Lung (tissue), 12 donors: ENCODE measurements around the gene UBA52. TPM values are rescaled to one million over a fixed set of nuclear protein-coding genes. Genes with fewer than 3 reads are reported as not detected.
A peak's percentile ranks its signal among the peaks of the same experiment; 100 is the strongest.

Source experiments
- ATAC-seq: fragments of 200-7000 bp; cut with Tn5 transposase; one replicate; pipeline ENCODE4 v1.9.1; 2020; ENCODE audit warnings: moderate number of reproducible peaks; ENCODE audit not compliant: insufficient read depth, low FRiP score
- DNase-seq, 3 donors: peaks; one replicate each; pipeline ENCODE4 v3.0.0-alpha.2; 2013 to 2017
- H3K27ac ChIP-seq, 2 donors: one replicate each; pipeline ENCODE4 v1.5.1; 2013; ENCODE audit warnings: mild to moderate bottlenecking in 2 of 2, moderate library complexity in 2 of 2, control low read depth in 1 of 2, inconsistent platforms in 1 of 2, low read depth in 1 of 2, low read length in 1 of 2
- H3K27me3 ChIP-seq, 3 donors: one replicate each; pipeline ENCODE4 v1.5.1; 2013; ENCODE audit warnings: low read length in 2 of 3; ENCODE audit not compliant: control insufficient read depth in 3 of 3, insufficient read depth in 3 of 3
- H3K36me3 ChIP-seq, 4 donors: one replicate each; pipeline ENCODE4 v1.5.1; 2013; ENCODE audit warnings: low read length in 4 of 4, mild to moderate bottlenecking in 1 of 4, moderate library complexity in 1 of 4; ENCODE audit not compliant: control insufficient read depth in 4 of 4, insufficient read depth in 4 of 4
- H3K4me1 ChIP-seq, 5 donors: one replicate each; pipeline ENCODE4 v1.5.1; 2013; ENCODE audit warnings: low read length in 5 of 5, mild to moderate bottlenecking in 2 of 5, moderate library complexity in 1 of 5; ENCODE audit not compliant: control insufficient read depth in 5 of 5, insufficient read depth in 5 of 5
- H3K4me3 ChIP-seq: one replicate; pipeline ENCODE4 v1.5.1; 2013; ENCODE audit warnings: mild to moderate bottlenecking, control low read depth, moderate library complexity
- H3K9ac ChIP-seq, 2 donors: one replicate each; pipeline ENCODE4 v1.5.1; 2013; ENCODE audit warnings: low read length in 2 of 2, control low read depth in 1 of 2; ENCODE audit not compliant: insufficient read depth in 1 of 2
- H3K9me3 ChIP-seq, 4 donors: one replicate each; pipeline ENCODE4 v1.5.1; 2013; ENCODE audit warnings: low read length in 3 of 4, mild to moderate bottlenecking in 1 of 4, moderate library complexity in 1 of 4; ENCODE audit not compliant: control insufficient read depth in 4 of 4, insufficient read depth in 3 of 4
- CTCF ChIP-seq: IDR thresholded peaks from 2 replicates; pipeline ENCODE4 v1.5.1; 2012; ENCODE audit warnings: mild to moderate bottlenecking; ENCODE audit errors: control extremely low read depth, extremely low read depth
- WGBS, 2 donors: extraction: QIAGEN DNeasy Blood & Tissue Kit; methylation state at CpG; one replicate each; pipeline ENCODE4 v1.1.7; 2013; 5-methylcytosine and 5-hydroxymethylcytosine counted together
- polyA plus RNA-seq, 2 donors: library from polyadenylated mRNA; stranded (reverse); fragments of 200-250 nt; gene quantifications; one replicate each; pipeline ENCODE4 v1.2.1, GENCODE V29; 2013
- total RNA-seq, 2 donors: library from RNA; depleted of rRNA in 1 of 2; stranded (reverse); fragments of >200 nt in 1 of 2; gene quantifications; one replicate each; pipeline ENCODE4 v1.2.1, GENCODE V29; 2014 to 2021
- donor health status: control.
- donor health status: control.
- donor health status: Bipolar disorder and iron deficiency.
- donor health status: healthy.
- donor health status: DM: yes; HTN: yes; CAD: no.

Gene UBA52
- total and polyA plus RNA-seq, 4 donors, result 689 to 1,266 (median 1,030) TPM

GRCh38 chr19:18595475-18595874 lies 23.8 kb downstream of the UBA52 start:
- Histone ChIP-seq H3K9me3 (peaks cover 0 to 1% (median 0%) of the 10 kb centered on the region in 4 donors), H3K4me3 (no peak overlapping the region), H3K27ac (no peak overlapping the region), H3K4me1 (peaks cover 0 to 10% (median 3%) of the 10 kb centered on the region in 5 donors), H3K36me3 (peaks cover 0 to 7% (median 5%) of the 10 kb centered on the region in 4 donors), H3K9ac (no peak overlapping the region), H3K27me3 (peaks cover 0 to 20% (median 20%) of the 10 kb centered on the region in 3 donors)
- TF ChIP-seq CTCF, result no peak
- ATAC-seq (no peak), DNase-seq (no peak)
- WGBS, 2 donors, result 73 to 79% methylated on average over 6 of the region's 6 CpGs

GRCh38 chr19:18596752-18597157 lies 25.1 kb downstream of the UBA52 start:
- Histone ChIP-seq H3K36me3 (peaks cover 0 to 2% (median 0%) of the 10 kb centered on the region in 4 donors), H3K27me3 (peaks cover 0 to 20% (median 20%) of the 10 kb centered on the region in 3 donors), H3K4me1 (peaks cover 0 to 10% (median 2%) of the 10 kb centered on the region in 5 donors), H3K9me3 (peaks cover 0 to 1% (median 0%) of the 10 kb centered on the region in 4 donors), H3K9ac (no peak overlapping the region), H3K4me3 (no peak overlapping the region), H3K27ac (no peak overlapping the region)
- ATAC-seq, result no peak
- TF ChIP-seq CTCF, result no peak
- WGBS, 2 donors, result 16 to 24% methylated on average over 21 of the region's 21 CpGs
- DNase-seq, result peak in 2 of 3 donors; percentile 40 to 49

- Histone ChIP-seq H3K27me3 (peaks cover 0 to 23% (median 22%) of the 10 kb centered on the region in 3 donors), H3K36me3 (no peaks in the 10 kb centered on the region), H3K4me3 (no peak overlapping the region), H3K9me3 (peaks cover 0 to 1% (median 0%) of the 10 kb centered on the region in 4 donors), H3K9ac (no peak overlapping the region), H3K4me1 (peaks cover 0 to 10% (median 2%) of the 10 kb centered on the region in 5 donors), H3K27ac (no peak overlapping the region)
- ATAC-seq (no peak), DNase-seq (peak in 1 of 3 donors; percentile 3)
- no peak for TF ChIP-seq CTCF
- WGBS, 2 donors, result 50 to 53% methylated on average over 25 of the region's 25 CpGs
These were observed 26.4 kb downstream of the UBA52 start for GRCh38 chr19:18597809-18598660.
